Measurements from ENCODE around the gene PARP4. TPM values are rescaled to one million over a fixed set of nuclear protein-coding genes. Genes with fewer than 3 reads are reported as not detected.
"Not testable (repeated sequence)": the region's sequence is repeated elsewhere in the genome, so short reads cannot be mapped to it uniquely, and the experiment has no call there.

Gene PARP4
- total RNA-seq, 1 donor from 2014 or later: 41.9 TPM

GRCh38 chr13:24391771-24392683, 120.6 kb downstream of the PARP4 start:
- H3K9me3 Mint-ChIP-seq; H3K27me3 Mint-ChIP-seq (ENCODE audit: insufficient read depth); intact Hi-C loops (cut with micrococcal nuclease); DNase-seq (ENCODE audit: low spot score); H3K4me1 Mint-ChIP-seq (ENCODE audit: low read depth); H3K4me3 Mint-ChIP-seq; H3K36me3 Mint-ChIP-seq (ENCODE audit: low read depth); H3K27ac Mint-ChIP-seq: not testable (repeated sequence)

- DNase-seq (ENCODE audit: low spot score); intact Hi-C loops (cut with micrococcal nuclease); H3K36me3 Mint-ChIP-seq (ENCODE audit: low read depth); H3K4me3 Mint-ChIP-seq; H3K9me3 Mint-ChIP-seq; H3K4me1 Mint-ChIP-seq (ENCODE audit: low read depth); H3K27ac Mint-ChIP-seq; H3K27me3 Mint-ChIP-seq (ENCODE audit: insufficient read depth): not testable (repeated sequence)
Observed at GRCh38 chr13:24390795-24391194, 121.8 kb downstream of the PARP4 start.

- intact Hi-C loops (cut with micrococcal nuclease): no loop called here
- no peak for DNase-seq (ENCODE audit: low spot score)
- no peaks in the 10 kb centered on the region for H3K4me1 Mint-ChIP-seq (ENCODE audit: low read depth)
- no peaks in the 10 kb centered on the region for H3K9me3 Mint-ChIP-seq
- peaks cover 4% of the 10 kb centered on the region for H3K27me3 Mint-ChIP-seq (ENCODE audit: insufficient read depth)
- no peaks in the 10 kb centered on the region for H3K36me3 Mint-ChIP-seq (ENCODE audit: low read depth)
- H3K27ac Mint-ChIP-seq: no peak overlapping the region
- no peak overlapping the region for H3K4me3 Mint-ChIP-seq
Observed at GRCh38 chr13:24389506-24389905, 123.1 kb downstream of the PARP4 start.

- DNase-seq (ENCODE audit: low spot score); H3K27me3 Mint-ChIP-seq (ENCODE audit: insufficient read depth); H3K9me3 Mint-ChIP-seq; H3K36me3 Mint-ChIP-seq (ENCODE audit: low read depth); H3K4me1 Mint-ChIP-seq (ENCODE audit: low read depth); intact Hi-C loops (cut with micrococcal nuclease); H3K4me3 Mint-ChIP-seq; H3K27ac Mint-ChIP-seq: not testable (repeated sequence)
Observed at GRCh38 chr13:24388743-24389142, 123.8 kb downstream of the PARP4 start.

- H3K4me3 Mint-ChIP-seq: no peak overlapping the region
- no peak for DNase-seq (ENCODE audit: low spot score)
- no peaks in the 10 kb centered on the region for H3K4me1 Mint-ChIP-seq (ENCODE audit: low read depth)
- no peaks in the 10 kb centered on the region for H3K9me3 Mint-ChIP-seq
- H3K27ac Mint-ChIP-seq: no peak overlapping the region
- H3K27me3 Mint-ChIP-seq (ENCODE audit: insufficient read depth): peaks cover 4% of the 10 kb centered on the region
- H3K36me3 Mint-ChIP-seq (ENCODE audit: low read depth): no peaks in the 10 kb centered on the region
- intact Hi-C loops (cut with micrococcal nuclease): no loop called here
Observed at GRCh38 chr13:24386816-24387708, 125.5 kb downstream of the PARP4 start.

- intact Hi-C loops (cut with micrococcal nuclease): no loop called here
- H3K9me3 Mint-ChIP-seq: no peaks in the 10 kb centered on the region
- no peak overlapping the region for H3K27ac Mint-ChIP-seq
- DNase-seq (ENCODE audit: low spot score): no peak
- peaks cover 4% of the 10 kb centered on the region for H3K27me3 Mint-ChIP-seq (ENCODE audit: insufficient read depth)
- H3K4me3 Mint-ChIP-seq: no peak overlapping the region
- no peaks in the 10 kb centered on the region for H3K4me1 Mint-ChIP-seq (ENCODE audit: low read depth)
- H3K36me3 Mint-ChIP-seq (ENCODE audit: low read depth): no peaks in the 10 kb centered on the region
Observed at GRCh38 chr13:24385902-24386301, 126.7 kb downstream of the PARP4 start.

- intact Hi-C loops (cut with micrococcal nuclease); H3K4me1 Mint-ChIP-seq (ENCODE audit: low read depth); H3K9me3 Mint-ChIP-seq; H3K27ac Mint-ChIP-seq; H3K36me3 Mint-ChIP-seq (ENCODE audit: low read depth); H3K27me3 Mint-ChIP-seq (ENCODE audit: insufficient read depth); DNase-seq (ENCODE audit: low spot score); H3K4me3 Mint-ChIP-seq: not testable (repeated sequence)
Observed at GRCh38 chr13:24384946-24385345, 127.6 kb downstream of the PARP4 start.

- H3K36me3 Mint-ChIP-seq (ENCODE audit: low read depth); intact Hi-C loops (cut with micrococcal nuclease); H3K27me3 Mint-ChIP-seq (ENCODE audit: insufficient read depth); DNase-seq (ENCODE audit: low spot score); H3K4me3 Mint-ChIP-seq; H3K27ac Mint-ChIP-seq; H3K9me3 Mint-ChIP-seq: not testable (repeated sequence)
- peaks cover 10% of the 10 kb centered on the region for H3K4me1 Mint-ChIP-seq (ENCODE audit: low read depth)
Observed at GRCh38 chr13:24384091-24384490, 128.5 kb downstream of the PARP4 start.

GRCh38 chr13:24381541-24382265, 130.9 kb downstream of the PARP4 start:
- Mint-ChIP-seq H3K27me3 (ENCODE audit: insufficient read depth) (peaks cover 18% of the 10 kb centered on the region), H3K36me3 (ENCODE audit: low read depth) (no peaks in the 10 kb centered on the region), H3K27ac (no peak overlapping the region), H3K4me1 (ENCODE audit: low read depth) (peaks cover 10% of the 10 kb centered on the region), H3K4me3 (no peak overlapping the region), H3K9me3 (no peaks in the 10 kb centered on the region)
- no peak for DNase-seq (ENCODE audit: low spot score)
- intact Hi-C loops (cut with micrococcal nuclease): no loop called here

GRCh38 chr13:24380881-24381280, 131.7 kb downstream of the PARP4 start:
- H3K27me3 Mint-ChIP-seq (ENCODE audit: insufficient read depth): peaks cover 17% of the 10 kb centered on the region
- H3K4me1 Mint-ChIP-seq (ENCODE audit: low read depth): peaks cover 10% of the 10 kb centered on the region
- intact Hi-C loops (cut with micrococcal nuclease): not testable (repeated sequence)

GRCh38 chr13:24380227-24380626, 132.4 kb downstream of the PARP4 start:
- H3K27ac Mint-ChIP-seq; H3K9me3 Mint-ChIP-seq; DNase-seq (ENCODE audit: low spot score); H3K4me3 Mint-ChIP-seq; intact Hi-C loops (cut with micrococcal nuclease); H3K36me3 Mint-ChIP-seq (ENCODE audit: low read depth): not testable (repeated sequence)
- Mint-ChIP-seq H3K4me1 (ENCODE audit: low read depth) (peaks cover 10% of the 10 kb centered on the region), H3K27me3 (ENCODE audit: insufficient read depth) (peaks cover 17% of the 10 kb centered on the region)

More at GRCh38 chr13:24380881-24381280, 131.7 kb downstream of the PARP4 start:
- not testable (repeated sequence) for H3K9me3 Mint-ChIP-seq; H3K36me3 Mint-ChIP-seq (ENCODE audit: low read depth); H3K27ac Mint-ChIP-seq; DNase-seq (ENCODE audit: low spot score); H3K4me3 Mint-ChIP-seq

GRCh38 chr13:24371273-24371672, 141.3 kb downstream of the PARP4 start:
- peaks cover 14% of the 10 kb centered on the region for H3K27me3 Mint-ChIP-seq (ENCODE audit: insufficient read depth)
- H3K27ac Mint-ChIP-seq; H3K9me3 Mint-ChIP-seq; DNase-seq (ENCODE audit: low spot score); H3K4me3 Mint-ChIP-seq; H3K36me3 Mint-ChIP-seq (ENCODE audit: low read depth); H3K4me1 Mint-ChIP-seq (ENCODE audit: low read depth); intact Hi-C loops (cut with micrococcal nuclease): not testable (repeated sequence)
